ENCODE results near the gene DVL2.

DVL2 gene

GRCh38 chr17:7226721-7227710, 7.3 kb downstream of the DVL2 start:
- H3K27me3 ChIP-seq (ENCODE audit: control insufficient read depth, insufficient read depth, low read length): no peaks in the 10 kb centered on the region
- H3K4me1 ChIP-seq (ENCODE audit: control insufficient read depth, insufficient read depth, low read length): peaks cover 5% of the 10 kb centered on the region
- no peak overlapping the region for H3K9ac ChIP-seq (ENCODE audit: low read length)
- peaks cover 27% of the 10 kb centered on the region for H3K36me3 ChIP-seq (ENCODE audit: control insufficient read depth, insufficient read depth, low read length)
- H3K9me3 ChIP-seq (ENCODE audit: control insufficient read depth, low read length): no peaks in the 10 kb centered on the region
- no peak overlapping the region for H3K4me3 ChIP-seq (ENCODE audit: low read length)

- Histone ChIP-seq H3K36me3 (ENCODE audit: control insufficient read depth, insufficient read depth, low read length) (peaks cover 34% of the 10 kb centered on the region), H3K4me1 (ENCODE audit: control insufficient read depth, insufficient read depth, low read length) (peaks cover 16% of the 10 kb centered on the region), H3K9ac (ENCODE audit: low read length) (no peak overlapping the region)
These were observed 8.5 kb downstream of the DVL2 start for GRCh38 chr17:7225711-7226331.

GRCh38 chr17:7224661-7225111, 9.6 kb downstream of the DVL2 start:
- Histone ChIP-seq H3K9me3 (ENCODE audit: control insufficient read depth, low read length) (no peaks in the 10 kb centered on the region), H3K36me3 (ENCODE audit: control insufficient read depth, insufficient read depth, low read length) (peaks cover 34% of the 10 kb centered on the region), H3K4me3 (ENCODE audit: low read length) (no peak overlapping the region), H3K27me3 (ENCODE audit: control insufficient read depth, insufficient read depth, low read length) (no peaks in the 10 kb centered on the region), H3K9ac (ENCODE audit: low read length) (no peak overlapping the region), H3K4me1 (ENCODE audit: control insufficient read depth, insufficient read depth, low read length) (peaks cover 18% of the 10 kb centered on the region)

More at GRCh38 chr17:7225711-7226331, 8.5 kb downstream of the DVL2 start:
- H3K27me3 ChIP-seq (ENCODE audit: control insufficient read depth, insufficient read depth, low read length): no peaks in the 10 kb centered on the region
- no peaks in the 10 kb centered on the region for H3K9me3 ChIP-seq (ENCODE audit: control insufficient read depth, low read length)
- no peak overlapping the region for H3K4me3 ChIP-seq (ENCODE audit: low read length)

GRCh38 chr17:7224110-7224509, 10.2 kb downstream of the DVL2 start:
- no peaks in the 10 kb centered on the region for H3K27me3 ChIP-seq (ENCODE audit: control insufficient read depth, insufficient read depth, low read length)
- H3K9me3 ChIP-seq (ENCODE audit: control insufficient read depth, low read length): no peaks in the 10 kb centered on the region
- H3K36me3 ChIP-seq (ENCODE audit: control insufficient read depth, insufficient read depth, low read length): peaks cover 34% of the 10 kb centered on the region
- no peak overlapping the region for H3K4me3 ChIP-seq (ENCODE audit: low read length)
- H3K4me1 ChIP-seq (ENCODE audit: control insufficient read depth, insufficient read depth, low read length): peaks cover 22% of the 10 kb centered on the region
- no peak overlapping the region for H3K9ac ChIP-seq (ENCODE audit: low read length)

DNA sequence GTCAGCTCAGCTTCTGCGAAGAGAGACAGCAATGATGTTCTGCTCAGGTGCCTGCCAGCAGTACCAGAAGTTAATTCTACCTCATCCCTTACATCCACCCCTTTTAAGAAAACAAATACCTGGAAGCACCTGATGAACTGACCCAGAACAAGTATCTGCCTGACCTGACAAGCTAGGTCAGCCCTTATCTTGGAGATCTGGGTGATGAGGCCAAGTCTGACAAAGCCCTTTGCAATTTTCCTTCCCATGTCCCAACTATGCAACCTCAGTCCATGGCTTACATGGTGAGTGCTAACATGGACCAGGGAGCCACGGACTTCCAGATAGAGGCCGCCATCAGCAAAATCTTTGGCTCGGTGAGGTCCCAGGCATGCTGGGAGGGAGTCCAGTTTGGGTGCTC, 10.9 kb downstream of the DVL2 start:
- Histone ChIP-seq H3K4me1 (ENCODE audit: control insufficient read depth, insufficient read depth, low read length) (peaks cover 25% of the 10 kb centered on the region), H3K9me3 (ENCODE audit: control insufficient read depth, low read length) (no peaks in the 10 kb centered on the region), H3K27me3 (ENCODE audit: control insufficient read depth, insufficient read depth, low read length) (no peaks in the 10 kb centered on the region), H3K4me3 (ENCODE audit: low read length) (no peak overlapping the region), H3K9ac (ENCODE audit: low read length) (no peak overlapping the region), H3K36me3 (ENCODE audit: control insufficient read depth, insufficient read depth, low read length) (peaks cover 26% of the 10 kb centered on the region)

- no peak overlapping the region for H3K4me3 ChIP-seq (ENCODE audit: low read length)
- H3K4me1 ChIP-seq (ENCODE audit: control insufficient read depth, insufficient read depth, low read length): peaks cover 29% of the 10 kb centered on the region
- H3K27me3 ChIP-seq (ENCODE audit: control insufficient read depth, insufficient read depth, low read length): no peaks in the 10 kb centered on the region
- no peak overlapping the region for H3K9ac ChIP-seq (ENCODE audit: low read length)
- no peaks in the 10 kb centered on the region for H3K9me3 ChIP-seq (ENCODE audit: control insufficient read depth, low read length)
- H3K36me3 ChIP-seq (ENCODE audit: control insufficient read depth, insufficient read depth, low read length): peaks cover 24% of the 10 kb centered on the region
These were observed 11.4 kb downstream of the DVL2 start for GRCh38 chr17:7222972-7223292.

DNA sequence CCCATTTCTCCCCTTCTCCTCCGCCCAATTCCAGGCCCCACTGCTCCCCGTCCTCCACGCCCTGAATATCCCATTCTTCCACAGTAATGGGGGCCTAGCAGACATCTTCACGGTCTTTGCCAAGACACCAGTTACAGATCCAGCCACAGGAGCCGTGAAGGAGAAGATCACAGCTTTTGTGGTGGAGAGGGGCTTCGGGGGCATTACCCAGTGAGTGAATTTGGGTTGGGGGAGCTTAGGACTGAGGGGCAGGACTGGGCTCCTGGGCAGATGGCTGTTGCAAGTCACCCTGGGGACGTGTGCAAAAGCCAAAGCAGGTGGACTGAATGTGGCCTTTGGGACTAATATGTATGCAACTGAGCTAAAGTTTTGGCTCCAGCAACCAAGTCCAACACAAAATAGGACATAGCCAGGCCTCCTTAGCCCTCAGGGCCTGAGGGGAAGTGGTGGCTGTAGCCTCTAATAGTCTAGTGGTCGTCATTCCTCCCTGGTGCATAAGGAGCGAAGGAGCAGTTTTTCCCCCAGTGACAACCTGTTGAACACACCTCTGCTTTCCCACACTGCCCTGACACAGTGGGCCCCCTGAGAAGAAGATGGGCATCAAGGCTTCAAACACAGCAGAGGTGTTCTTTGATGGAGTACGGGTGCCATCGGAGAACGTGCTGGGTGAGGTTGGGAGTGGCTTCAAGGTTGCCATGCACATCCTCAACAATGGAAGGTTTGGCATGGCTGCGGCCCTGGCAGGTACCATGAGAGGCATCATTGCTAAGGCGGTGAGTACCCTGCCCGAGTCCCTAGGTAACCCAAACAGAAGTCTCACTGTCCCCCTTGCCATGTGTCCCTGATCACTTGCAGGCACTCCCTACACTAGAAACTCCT, 12.0 kb downstream of the DVL2 start:
- H3K4me3 ChIP-seq (ENCODE audit: low read length): no peak overlapping the region
- peaks cover 24% of the 10 kb centered on the region for H3K36me3 ChIP-seq (ENCODE audit: control insufficient read depth, insufficient read depth, low read length)
- no peak overlapping the region for H3K9ac ChIP-seq (ENCODE audit: low read length)
- no peaks in the 10 kb centered on the region for H3K9me3 ChIP-seq (ENCODE audit: control insufficient read depth, low read length)
- no peaks in the 10 kb centered on the region for H3K27me3 ChIP-seq (ENCODE audit: control insufficient read depth, insufficient read depth, low read length)
- H3K4me1 ChIP-seq (ENCODE audit: control insufficient read depth, insufficient read depth, low read length): peaks cover 33% of the 10 kb centered on the region

- no peaks in the 10 kb centered on the region for H3K27me3 ChIP-seq (ENCODE audit: control insufficient read depth, insufficient read depth, low read length)
- H3K9ac ChIP-seq (ENCODE audit: low read length): peak overlapping the region; percentile 87
- H3K4me3 ChIP-seq (ENCODE audit: low read length): no peak overlapping the region
- H3K9me3 ChIP-seq (ENCODE audit: control insufficient read depth, low read length): no peaks in the 10 kb centered on the region
- H3K4me1 ChIP-seq (ENCODE audit: control insufficient read depth, insufficient read depth, low read length): peaks cover 33% of the 10 kb centered on the region
- peaks cover 24% of the 10 kb centered on the region for H3K36me3 ChIP-seq (ENCODE audit: control insufficient read depth, insufficient read depth, low read length)
These were observed 12.8 kb downstream of the DVL2 start for GRCh38 chr17:7221278-7222092.

DNA sequence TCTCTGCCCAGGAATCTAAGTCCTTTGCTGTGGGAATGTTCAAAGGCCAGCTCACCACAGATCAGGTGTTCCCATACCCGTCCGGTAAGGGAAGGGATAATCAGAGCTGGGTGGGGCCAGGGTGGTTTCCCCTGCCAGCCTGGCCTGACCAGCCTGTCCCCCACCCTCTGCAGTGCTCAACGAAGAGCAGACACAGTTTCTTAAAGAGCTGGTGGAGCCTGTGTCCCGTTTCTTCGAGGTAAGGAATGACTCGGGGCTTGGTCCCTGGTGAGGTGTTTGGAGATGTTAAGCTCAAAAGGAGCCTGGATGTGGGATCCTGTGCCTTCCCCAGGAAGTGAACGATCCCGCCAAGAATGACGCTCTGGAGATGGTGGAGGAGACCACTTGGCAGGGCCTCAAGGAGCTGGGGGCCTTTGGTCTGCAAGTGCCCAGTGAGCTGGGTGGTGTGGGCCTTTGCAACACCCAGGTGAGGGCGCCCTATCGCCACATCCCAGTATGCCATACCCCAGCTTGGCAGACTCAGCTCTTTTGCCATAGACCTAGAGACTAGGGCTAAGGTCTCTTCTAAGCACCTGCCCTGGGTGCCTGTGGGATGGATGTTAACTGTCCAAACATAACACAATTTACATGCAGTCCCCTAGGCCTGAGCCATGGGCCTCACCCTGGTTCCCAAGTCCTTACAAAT, 13.6 kb downstream of the DVL2 start:
- Histone ChIP-seq H3K27me3 (ENCODE audit: control insufficient read depth, insufficient read depth, low read length) (no peaks in the 10 kb centered on the region), H3K4me1 (ENCODE audit: control insufficient read depth, insufficient read depth, low read length) (peaks cover 31% of the 10 kb centered on the region), H3K36me3 (ENCODE audit: control insufficient read depth, insufficient read depth, low read length) (peaks cover 24% of the 10 kb centered on the region)

DNA sequence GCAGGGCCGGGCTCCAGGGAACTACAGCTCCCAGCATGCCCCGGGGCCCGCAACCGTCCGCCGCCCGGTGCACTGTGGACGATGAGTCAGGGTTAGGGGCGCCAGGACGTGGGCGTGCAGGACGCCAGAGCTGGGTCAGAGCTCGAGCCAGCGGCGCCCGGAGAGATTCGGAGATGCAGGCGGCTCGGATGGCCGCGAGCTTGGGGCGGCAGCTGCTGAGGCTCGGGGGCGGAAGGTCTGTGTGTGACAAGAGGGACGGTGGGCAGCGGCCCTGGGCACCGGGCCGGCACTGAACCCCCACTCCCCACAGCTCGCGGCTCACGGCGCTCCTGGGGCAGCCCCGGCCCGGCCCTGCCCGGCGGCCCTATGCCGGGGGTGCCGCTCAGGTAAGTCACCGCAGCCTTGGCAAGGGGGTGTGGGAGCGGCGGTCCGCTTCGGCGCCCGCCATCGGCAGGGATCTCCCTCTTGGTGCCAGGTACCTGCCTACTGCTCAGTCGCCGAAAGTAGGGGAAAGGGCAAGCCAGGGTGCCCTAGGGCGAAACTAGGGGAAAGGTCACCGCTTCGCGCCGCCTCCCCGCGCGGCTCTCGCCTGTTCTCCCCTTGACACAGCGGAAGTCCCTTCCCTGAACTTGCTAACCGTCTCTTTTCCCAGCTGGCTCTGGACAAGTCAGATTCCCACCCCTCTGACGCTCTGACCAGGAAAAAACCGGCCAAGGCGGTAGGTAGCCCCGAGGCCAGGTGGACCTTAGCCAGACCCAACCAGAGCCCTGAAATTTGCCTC, 14.3 kb downstream of the DVL2 start, which contains the start of the genes ACADVL and DLG4:
Gene ACADVL (plus strand): TSS at position 127 of the 781 bp plus-strand sequence. CDS start 47 bp downstream, at position 174.
Gene DLG4 (minus strand): TSS at position 25 of the 781 bp plus-strand sequence.
- no peaks in the 10 kb centered on the region for H3K9me3 ChIP-seq (ENCODE audit: control insufficient read depth, low read length)
- H3K4me1 ChIP-seq (ENCODE audit: control insufficient read depth, insufficient read depth, low read length): peaks cover 33% of the 10 kb centered on the region
- peak within 1 kb of the TSS; percentile 64 for H3K4me3 ChIP-seq (ENCODE audit: low read length)
- H3K27me3 ChIP-seq (ENCODE audit: control insufficient read depth, insufficient read depth, low read length): no peaks in the 10 kb centered on the region
- H3K9ac ChIP-seq (ENCODE audit: low read length): peak within 1 kb of the TSS; percentile 87
- H3K36me3 ChIP-seq (ENCODE audit: control insufficient read depth, insufficient read depth, low read length): peaks cover 24% of the 10 kb centered on the region

More for the DNA sequence above, 13.6 kb downstream of the DVL2 start:
- Histone ChIP-seq H3K9me3 (ENCODE audit: control insufficient read depth, low read length) (no peaks in the 10 kb centered on the region), H3K9ac (ENCODE audit: low read length) (peak overlapping the region; percentile 87), H3K4me3 (ENCODE audit: low read length) (peak overlapping the region; percentile 64)
